ENCODE measurements around the gene ARSI.

Gene ARSI

GRCh38 chr5:150313921-150314716, 11.4 kb upstream of the ARSI start:
- TF ChIP-seq CTCF (IDR thresholded peaks at IDR 0.05; ENCODE audit: extremely low read depth, missing control alignments), result no peak
- no peak for DNase-seq (ENCODE audit: low spot score)

- DNase-seq (ENCODE audit: low spot score), result no peak
- no peak for TF ChIP-seq CTCF (IDR thresholded peaks at IDR 0.05; ENCODE audit: extremely low read depth, missing control alignments)
Observed at GRCh38 chr5:150313501-150313900, 10.8 kb upstream of the ARSI start.

- no peak for DNase-seq (ENCODE audit: low spot score)
- TF ChIP-seq CTCF (IDR thresholded peaks at IDR 0.05; ENCODE audit: extremely low read depth, missing control alignments), result no peak
Observed at GRCh38 chr5:150312518-150312917, 9.8 kb upstream of the ARSI start.

GRCh38 chr5:150311015-150311692, 8.4 kb upstream of the ARSI start:
- no peak for DNase-seq (ENCODE audit: low spot score)
- TF ChIP-seq CTCF (IDR thresholded peaks at IDR 0.05; ENCODE audit: extremely low read depth, missing control alignments), result no peak

- no peak for DNase-seq (ENCODE audit: low spot score)
- no peak for TF ChIP-seq CTCF (IDR thresholded peaks at IDR 0.05; ENCODE audit: extremely low read depth, missing control alignments)
Observed at GRCh38 chr5:150310246-150310645, 7.5 kb upstream of the ARSI start.

- no peak for TF ChIP-seq CTCF (IDR thresholded peaks at IDR 0.05; ENCODE audit: extremely low read depth, missing control alignments)
Observed at GRCh38 chr5:150309886-150310239, 7.2 kb upstream of the ARSI start.

GRCh38 chr5:150309101-150309885, 6.6 kb upstream of the ARSI start:
- TF ChIP-seq CTCF (IDR thresholded peaks at IDR 0.05; ENCODE audit: extremely low read depth, missing control alignments), result no peak
- DNase-seq (ENCODE audit: low spot score), result no peak

More at GRCh38 chr5:150309886-150310239, 7.2 kb upstream of the ARSI start:
- no peak for DNase-seq (ENCODE audit: low spot score)

Measured in GM20000 (cell line).